ENCODE measurements around the gene B3GALT5. TPM values are rescaled to one million over a fixed set of nuclear protein-coding genes. Genes with fewer than 3 reads are reported as not detected.

Gene B3GALT5
- total and polyA plus RNA-seq, 7 donors, result under 0.01 to 1.0 (median 0.06) TPM; not detected in 2

GRCh38 chr21:39666026-39666425 lies 53.3 kb downstream of the B3GALT5 start:
- H3K4me1 ChIP-seq, result no peaks in the 10 kb centered on the region
- WGBS, 3 donors, result 90 to 91% (median 91%) methylated on average over 6 of the region's 6 CpGs
- no peak for TF ChIP-seq CTCF (IDR thresholded peaks at IDR 0.05)

GRCh38 chr21:39666681-39667315 lies 54.1 kb downstream of the B3GALT5 start:
- Histone ChIP-seq H3K27ac (no peak overlapping the region), H3K4me3 (no peak overlapping the region), H3K27me3 (ENCODE audit: insufficient read depth in 3 of 3, low read length in 2 of 3) (no peaks in the 10 kb centered on the region), H3K36me3 (ENCODE audit: insufficient read depth in 1 of 2, low read depth in 1 of 2) (no peaks in the 10 kb centered on the region), H3K9me3 (no peaks in the 10 kb centered on the region), H3K4me1 (no peaks in the 10 kb centered on the region)
- no peak for TF ChIP-seq CTCF (IDR thresholded peaks at IDR 0.05)
- ATAC-seq, result peak in 1 of 4 donors; percentile 27
- 40 to 44% (median 41%) methylated on average over 17 of the region's 17 CpGs for WGBS, 3 donors
- intact Hi-C loops (cut with DNase I), result no loop called here
- DNase-seq, result no peak

More at GRCh38 chr21:39666026-39666425, 53.3 kb downstream of the B3GALT5 start:
- ATAC-seq (no peak), DNase-seq (no peak)
- Histone ChIP-seq H3K27ac (no peak overlapping the region), H3K36me3 (ENCODE audit: insufficient read depth in 1 of 2, low read depth in 1 of 2) (no peaks in the 10 kb centered on the region), H3K9me3 (no peaks in the 10 kb centered on the region), H3K27me3 (ENCODE audit: insufficient read depth in 3 of 3, low read length in 2 of 3) (peaks cover 0 to 5% (median 0%) of the 10 kb centered on the region in 3 donors), H3K4me3 (no peak overlapping the region)
- intact Hi-C loops (cut with DNase I), result no loop called here

GRCh38 chr21:39667353-39667891 lies 54.7 kb downstream of the B3GALT5 start:
- no peak for TF ChIP-seq CTCF (IDR thresholded peaks at IDR 0.05)
- WGBS, 3 donors, result 85 to 91% (median 87%) methylated on average over 10 of the region's 10 CpGs
- Histone ChIP-seq H3K27ac (no peak overlapping the region), H3K27me3 (ENCODE audit: insufficient read depth in 3 of 3, low read length in 2 of 3) (no peaks in the 10 kb centered on the region), H3K36me3 (ENCODE audit: insufficient read depth in 1 of 2, low read depth in 1 of 2) (no peaks in the 10 kb centered on the region), H3K9me3 (no peaks in the 10 kb centered on the region), H3K4me1 (no peaks in the 10 kb centered on the region), H3K4me3 (no peak overlapping the region)
- ATAC-seq (no peak), DNase-seq (no peak)
- intact Hi-C loops (cut with DNase I), result no loop called here

DNA sequence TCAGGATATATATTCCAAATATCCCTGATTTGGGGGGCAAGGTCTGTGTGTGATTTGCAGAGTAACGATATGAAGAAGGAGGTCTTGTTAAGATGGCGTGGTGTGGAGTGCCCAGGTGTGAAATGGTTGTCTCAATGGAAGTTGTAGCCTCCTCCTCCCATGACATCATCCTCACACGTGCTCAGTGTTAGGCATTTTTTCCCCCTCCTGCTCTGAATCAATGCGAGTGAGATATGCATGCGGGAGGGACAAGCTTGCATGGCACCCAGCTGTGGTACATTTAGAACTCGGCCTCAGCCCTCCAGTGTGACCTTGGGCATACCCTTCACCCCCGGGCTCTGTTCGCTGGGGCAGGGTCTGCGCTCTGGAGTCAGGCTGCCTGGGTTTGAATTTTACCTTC lies 55.6 kb downstream of the B3GALT5 start:
- Histone ChIP-seq H3K4me3 (no peak overlapping the region), H3K36me3 (ENCODE audit: insufficient read depth in 1 of 2, low read depth in 1 of 2) (no peaks in the 10 kb centered on the region), H3K27me3 (ENCODE audit: insufficient read depth in 3 of 3, low read length in 2 of 3) (no peaks in the 10 kb centered on the region), H3K9me3 (no peaks in the 10 kb centered on the region), H3K27ac (no peak overlapping the region), H3K4me1 (no peaks in the 10 kb centered on the region)
- DNase-seq (no peak), ATAC-seq (no peak)
- WGBS, 3 donors, result 92 to 95% (median 95%) methylated on average over 9 of the region's 9 CpGs
- intact Hi-C loops (cut with DNase I), result no loop called here
- no peak for TF ChIP-seq CTCF (IDR thresholded peaks at IDR 0.05)

DNA sequence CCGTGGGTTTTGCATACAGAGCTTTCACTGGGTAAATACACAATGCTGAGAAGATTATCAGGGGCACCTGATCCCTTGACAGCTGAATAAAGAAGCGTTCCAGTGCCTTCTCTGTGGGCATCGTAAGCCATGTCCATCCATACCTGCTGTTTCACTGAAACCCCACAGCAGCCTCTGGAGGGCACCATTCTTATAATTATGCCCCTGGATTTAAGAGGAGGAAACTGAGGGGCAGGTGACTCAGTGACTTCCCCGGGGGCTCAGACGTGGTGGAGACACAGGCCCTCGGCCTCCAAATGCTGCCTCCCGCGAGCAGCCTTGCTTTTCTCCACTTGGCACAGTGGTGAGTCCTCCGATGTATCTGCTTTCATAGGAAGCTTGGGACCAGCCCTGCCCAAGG lies 56.7 kb downstream of the B3GALT5 start:
- Histone ChIP-seq H3K36me3 (ENCODE audit: insufficient read depth in 1 of 2, low read depth in 1 of 2) (no peaks in the 10 kb centered on the region), H3K4me1 (no peaks in the 10 kb centered on the region), H3K9me3 (no peaks in the 10 kb centered on the region), H3K27me3 (ENCODE audit: insufficient read depth in 3 of 3, low read length in 2 of 3) (no peaks in the 10 kb centered on the region), H3K27ac (no peak overlapping the region), H3K4me3 (no peak overlapping the region)
- no peak for TF ChIP-seq CTCF (IDR thresholded peaks at IDR 0.05)
- intact Hi-C loops (cut with DNase I), result no loop called here
- WGBS, 3 donors, result 68 to 78% (median 71%) methylated on average over 9 of the region's 9 CpGs
- ATAC-seq, result no peak
- DNase-seq, result no peak

All from psoas muscle (tissue), 8 donors.